ENCODE measurements around the gene DKK3.

DKK3 gene

GRCh38 chr11:12031856-12032544, 23.6 kb upstream of the DKK3 start:
- DNase-seq: no peak

GRCh38 chr11:12029738-12030363, 21.4 kb upstream of the DKK3 start:
- DNase-seq: no peak

GRCh38 chr11:12029119-12029518, 20.7 kb upstream of the DKK3 start:
- DNase-seq: no peak

GRCh38 chr11:12028303-12028702, 19.9 kb upstream of the DKK3 start:
- no peak for DNase-seq

- DNase-seq: no peak
Observed at GRCh38 chr11:12026331-12027211, 18.1 kb upstream of the DKK3 start.

- no peak for DNase-seq
Observed at GRCh38 chr11:12024254-12024926, 16.0 kb upstream of the DKK3 start.

GRCh38 chr11:12023015-12023414, 14.6 kb upstream of the DKK3 start:
- DNase-seq: no peak

- DNase-seq: no peak
Observed at GRCh38 chr11:12020546-12020945, 12.1 kb upstream of the DKK3 start.

GRCh38 chr11:12019866-12020416, 11.5 kb upstream of the DKK3 start:
- no peak for DNase-seq

GRCh38 chr11:12019337-12019736, 10.9 kb upstream of the DKK3 start:
- peak in 22 of 58 donors; percentile 9 to 79 (median 38) for DNase-seq

GRCh38 chr11:12017865-12018453, 9.5 kb upstream of the DKK3 start:
- DNase-seq: no peak

GRCh38 chr11:12017243-12017678, 8.8 kb upstream of the DKK3 start:
- DNase-seq: no peak

GRCh38 chr11:12016246-12016645, 7.8 kb upstream of the DKK3 start:
- no peak for DNase-seq

- no peak for DNase-seq
Observed at GRCh38 chr11:12015486-12015885, 7.1 kb upstream of the DKK3 start.

- DNase-seq: no peak
Observed at GRCh38 chr11:12013781-12014180, 5.4 kb upstream of the DKK3 start.

GRCh38 chr11:12009617-12010321, 1.3 kb upstream of the DKK3 start:
- DNase-seq: peak in 1 of 58 donors; percentile 35

- peak in 40 of 58 donors; percentile 19 to 80 (median 57) for DNase-seq
Observed at GRCh38 chr11:12008790-12009616, 577 bp upstream of the DKK3 start.

GRCh38 chr11:12007230-12007593, 1.2 kb downstream of the DKK3 start:
- DNase-seq: no peak

GRCh38 chr11:12006552-12007229, 1.7 kb downstream of the DKK3 start:
- no peak for DNase-seq
